IPS-20b (cell line): ENCODE results near the gene IL25.

ENCODE experiments used
- H3K27ac ChIP-seq: one replicate; pipeline ENCODE4 v1.5.1; 2013; ENCODE audit warnings: low read length
- H3K27me3 ChIP-seq: 2 replicates; pipeline ENCODE4 v1.6.1; 2013; ENCODE audit warnings: mild to moderate bottlenecking, low read length, inconsistent platforms; ENCODE audit not compliant: insufficient read depth
- H3K36me3 ChIP-seq: 2 replicates; pipeline ENCODE4 v1.6.1; 2013; ENCODE audit warnings: low read depth, mild to moderate bottlenecking, inconsistent platforms, low read length, moderate library complexity; ENCODE audit not compliant: insufficient read depth
- H3K4me1 ChIP-seq: 2 replicates; pipeline ENCODE4 v1.6.1; 2013; ENCODE audit warnings: mild to moderate bottlenecking, control low read depth, inconsistent platforms, low read length, moderate library complexity; ENCODE audit not compliant: insufficient read depth
- H3K4me3 ChIP-seq: 2 replicates; pipeline ENCODE4 v1.5.1; 2013; ENCODE audit warnings: mild to moderate bottlenecking, low read length, inconsistent platforms
- H3K9ac ChIP-seq: 2 replicates; pipeline ENCODE4 v1.6.1; 2013; ENCODE audit warnings: low read depth, mild to moderate bottlenecking, inconsistent platforms, low read length, moderate library complexity
- H3K9me3 ChIP-seq: 2 replicates; pipeline ENCODE4 v1.6.1; 2013; ENCODE audit warnings: mild to moderate bottlenecking, low read depth, low read length, inconsistent platforms; ENCODE audit not compliant: insufficient read depth

The IL25 gene

GRCh38 chr14:23364164-23365035, 8.2 kb upstream of the IL25 start:
- Histone ChIP-seq H3K36me3 (peaks cover 31% of the 10 kb centered on the region), H3K27me3 (peaks cover 22% of the 10 kb centered on the region), H3K27ac (peak overlapping the region; percentile 45), H3K9me3 (no peaks in the 10 kb centered on the region), H3K9ac (peak overlapping the region; percentile 89), H3K4me3 (peak overlapping the region; percentile 79), H3K4me1 (peaks cover 17% of the 10 kb centered on the region; the same call in 1 of the 2 replicates)

- peak within 1 kb of the TSS; percentile 88 for H3K27ac ChIP-seq
- H3K36me3 ChIP-seq, result peaks cover 27% of the 10 kb centered on the region
- peaks cover 17% of the 10 kb centered on the region; the same call in 1 of the 2 replicates for H3K4me1 ChIP-seq
- H3K4me3 ChIP-seq, result peak within 1 kb of the TSS; percentile 79
- H3K9ac ChIP-seq, result peak within 1 kb of the TSS; percentile 89
- no peaks in the 10 kb centered on the region for H3K9me3 ChIP-seq
- peaks cover 27% of the 10 kb centered on the region for H3K27me3 ChIP-seq
These were observed 7.4 kb upstream of the IL25 start, which contains the start of gene EFS for GRCh38 chr14:23365036-23365731. Gene EFS, minus strand, starts transcription at chr14:23365172. Its CDS starts 147 bp downstream, at chr14:23365025.

DNA sequence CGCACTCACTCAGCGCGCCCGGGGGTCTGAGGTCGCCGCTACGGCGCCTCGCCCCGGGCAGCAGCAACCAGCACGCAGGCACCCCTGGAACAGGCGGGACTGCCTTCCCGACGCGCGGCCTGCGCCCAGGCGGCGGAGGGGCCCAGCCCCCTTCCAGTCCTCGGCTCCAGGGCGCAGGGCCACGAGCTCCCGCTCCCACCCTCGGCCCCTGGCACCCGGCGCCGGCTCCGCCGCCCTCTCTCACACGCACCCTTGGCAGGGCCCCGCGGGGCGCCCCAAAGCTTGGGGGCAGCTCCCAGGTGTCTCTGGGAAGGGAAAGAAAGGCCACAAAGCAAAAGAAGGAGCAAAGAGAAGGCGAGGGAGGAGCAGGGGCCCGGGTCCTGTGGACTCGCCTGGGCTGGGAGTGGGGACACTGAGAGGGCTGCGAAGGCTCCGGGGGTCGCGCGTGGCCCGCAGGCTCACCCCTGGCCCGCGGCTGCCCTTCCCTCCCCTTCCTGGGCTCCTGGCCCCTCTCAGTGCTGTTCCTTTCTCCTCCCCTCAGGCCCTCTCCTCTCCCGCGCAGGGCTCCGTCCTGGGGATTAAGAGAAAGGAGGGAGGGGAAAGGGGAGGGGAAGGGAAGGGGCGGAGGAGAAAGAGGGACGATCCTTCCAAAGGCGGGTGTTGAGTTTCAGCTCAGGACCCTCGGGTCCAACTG, 6.7 kb upstream of the IL25 start:
- Histone ChIP-seq H3K36me3 (peaks cover 24% of the 10 kb centered on the region; the same call in 1 of the 2 replicates), H3K27ac (peak overlapping the region; percentile 88), H3K9ac (peak overlapping the region; percentile 89; the same call in 1 of the 2 replicates), H3K9me3 (no peaks in the 10 kb centered on the region), H3K27me3 (peaks cover 34% of the 10 kb centered on the region), H3K4me1 (peaks cover 17% of the 10 kb centered on the region; the same call in 1 of the 2 replicates), H3K4me3 (peak overlapping the region; percentile 79)

- peaks cover 17% of the 10 kb centered on the region; the same call in 1 of the 2 replicates for H3K4me1 ChIP-seq
- H3K4me3 ChIP-seq, result peak overlapping the region; percentile 79; the same call in 1 of the 2 replicates
- H3K9me3 ChIP-seq, result no peaks in the 10 kb centered on the region
- H3K27ac ChIP-seq, result no peak overlapping the region
- peaks cover 40% of the 10 kb centered on the region for H3K27me3 ChIP-seq
- H3K36me3 ChIP-seq, result peaks cover 18% of the 10 kb centered on the region; the same call in 1 of the 2 replicates
- H3K9ac ChIP-seq, result peak overlapping the region; percentile 79; the same call in 1 of the 2 replicates
These were observed 6.1 kb upstream of the IL25 start for GRCh38 chr14:23366426-23366921.

GRCh38 chr14:23370221-23370620, 2.4 kb upstream of the IL25 start:
- no peaks in the 10 kb centered on the region for H3K36me3 ChIP-seq
- H3K4me1 ChIP-seq, result peaks cover 6% of the 10 kb centered on the region; the same call in 1 of the 2 replicates
- no peak overlapping the region for H3K27ac ChIP-seq
- no peak overlapping the region for H3K9ac ChIP-seq
- no peaks in the 10 kb centered on the region for H3K9me3 ChIP-seq
- H3K27me3 ChIP-seq, result peaks cover 46% of the 10 kb centered on the region
- no peak overlapping the region for H3K4me3 ChIP-seq

GRCh38 chr14:23371865-23372264, 744 bp upstream of the IL25 start:
- Histone ChIP-seq H3K4me1 (peaks cover 6% of the 10 kb centered on the region; the same call in 1 of the 2 replicates), H3K9ac (no peak overlapping the region), H3K9me3 (no peaks in the 10 kb centered on the region), H3K27ac (no peak overlapping the region), H3K4me3 (no peak overlapping the region), H3K27me3 (peaks cover 46% of the 10 kb centered on the region), H3K36me3 (no peaks in the 10 kb centered on the region)

DNA sequence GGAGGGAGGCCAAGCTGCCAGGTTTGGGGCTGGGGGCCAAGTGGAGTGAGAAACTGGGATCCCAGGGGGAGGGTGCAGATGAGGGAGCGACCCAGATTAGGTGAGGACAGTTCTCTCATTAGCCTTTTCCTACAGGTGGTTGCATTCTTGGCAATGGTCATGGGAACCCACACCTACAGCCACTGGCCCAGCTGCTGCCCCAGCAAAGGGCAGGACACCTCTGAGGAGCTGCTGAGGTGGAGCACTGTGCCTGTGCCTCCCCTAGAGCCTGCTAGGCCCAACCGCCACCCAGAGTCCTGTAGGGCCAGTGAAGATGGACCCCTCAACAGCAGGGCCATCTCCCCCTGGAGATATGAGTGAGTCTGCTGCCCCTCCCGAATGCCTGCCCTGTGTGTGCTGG, 432 bp downstream of the IL25 start:
- peaks cover 3% of the 10 kb centered on the region; the same call in 1 of the 2 replicates for H3K4me1 ChIP-seq
- H3K4me3 ChIP-seq, result no peak overlapping the region
- no peak overlapping the region for H3K9ac ChIP-seq
- peaks cover 48% of the 10 kb centered on the region for H3K27me3 ChIP-seq
- no peaks in the 10 kb centered on the region for H3K36me3 ChIP-seq
- H3K9me3 ChIP-seq, result no peaks in the 10 kb centered on the region
- no peak overlapping the region for H3K27ac ChIP-seq

GRCh38 chr14:23375527-23376251, 3.1 kb downstream of the IL25 start:
- Histone ChIP-seq H3K27ac (no peak overlapping the region), H3K4me1 (peaks cover 3% of the 10 kb centered on the region; the same call in 1 of the 2 replicates), H3K9ac (no peak overlapping the region), H3K9me3 (no peaks in the 10 kb centered on the region), H3K4me3 (no peak overlapping the region), H3K27me3 (peaks cover 42% of the 10 kb centered on the region), H3K36me3 (no peaks in the 10 kb centered on the region)

- Histone ChIP-seq H3K9ac (peak within 1 kb of the TSS; percentile 37; the same call in 1 of the 2 replicates), H3K27me3 (peaks cover 37% of the 10 kb centered on the region), H3K27ac (no peak within 1 kb of the TSS)
These were observed 4.0 kb downstream of the IL25 start, which contains the start of gene CMTM5 for GRCh38 chr14:23376482-23377197. Gene CMTM5, plus strand, starts transcription at chr14:23377046. Its CDS starts 206 bp downstream, at chr14:23377252.

DNA sequence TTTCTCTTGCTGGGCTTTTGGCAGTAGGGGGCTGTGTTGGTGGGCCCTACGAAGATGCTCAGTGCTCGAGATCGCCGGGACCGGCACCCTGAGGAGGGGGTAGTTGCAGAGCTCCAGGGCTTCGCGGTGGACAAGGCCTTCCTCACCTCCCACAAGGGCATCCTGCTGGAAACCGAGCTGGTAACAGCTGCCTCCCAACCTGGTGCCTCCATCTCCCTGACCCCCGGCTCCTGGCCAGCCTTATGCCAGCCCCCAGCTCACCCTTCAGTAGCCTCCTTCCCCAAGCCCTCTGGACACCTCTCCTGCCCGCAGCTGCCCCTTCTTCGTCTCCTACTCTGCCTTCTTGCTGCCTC, 4.6 kb downstream of the IL25 start:
- Histone ChIP-seq H3K9ac (no peak overlapping the region), H3K27ac (no peak overlapping the region), H3K36me3 (no peaks in the 10 kb centered on the region), H3K27me3 (peaks cover 33% of the 10 kb centered on the region), H3K9me3 (no peaks in the 10 kb centered on the region), H3K4me3 (no peak overlapping the region), H3K4me1 (peaks cover 3% of the 10 kb centered on the region; the same call in 1 of the 2 replicates)

More at GRCh38 chr14:23376482-23377197, 4.0 kb downstream of the IL25 start, which contains the start of gene CMTM5:
- Histone ChIP-seq H3K4me1 (peaks cover 3% of the 10 kb centered on the region; the same call in 1 of the 2 replicates), H3K9me3 (no peaks in the 10 kb centered on the region), H3K4me3 (peak within 1 kb of the TSS; percentile 54; the same call in 1 of the 2 replicates), H3K36me3 (no peaks in the 10 kb centered on the region)
